AG10803 (cell line): ENCODE results near the gene TRIM41.

Experiments
- DNase-seq: peaks from one replicate; pipeline ENCODE4 v3.0.0; 2010; ENCODE audit warnings: low read depth
- H3K4me3 ChIP-seq: 2 replicates; pipeline ENCODE4 v1.5.1; 2011; ENCODE audit warnings: mild to moderate bottlenecking, low read length, control low read depth
- CTCF ChIP-seq: conservative IDR thresholded peaks from 2 replicates; pipeline ENCODE4 v1.5.1; 2011; ENCODE audit warnings: mild to moderate bottlenecking, low read length, control low read depth, inconsistent platforms

Gene TRIM41

GRCh38 chr5:181184845-181185216, 38.2 kb upstream of the TRIM41 start:
- no peak for TF ChIP-seq CTCF
- H3K4me3 ChIP-seq = peak overlapping the region; percentile 39
- no peak for DNase-seq

GRCh38 chr5:181185560-181185959, 37.5 kb upstream of the TRIM41 start:
- no peak for TF ChIP-seq CTCF
- no peak for DNase-seq
- no peak overlapping the region for H3K4me3 ChIP-seq

- TF ChIP-seq CTCF = no peak
- DNase-seq = no peak
- H3K4me3 ChIP-seq = no peak overlapping the region
Measured at GRCh38 chr5:181186022-181186421, 37.1 kb upstream of the TRIM41 start.

GRCh38 chr5:181186986-181187499, 36.0 kb upstream of the TRIM41 start:
- DNase-seq = no peak
- TF ChIP-seq CTCF = no peak
- H3K4me3 ChIP-seq = peak overlapping the region; percentile 36

- TF ChIP-seq CTCF = peak; percentile 46
- H3K4me3 ChIP-seq = peak overlapping the region; percentile 51
- DNase-seq = peak; percentile 86
Measured at GRCh38 chr5:181187500-181188213, 35.4 kb upstream of the TRIM41 start.

GRCh38 chr5:181188700-181189362, 34.2 kb upstream of the TRIM41 start:
- peak; percentile 66 for DNase-seq
- TF ChIP-seq CTCF = peak; percentile 22
- H3K4me3 ChIP-seq = peak overlapping the region; percentile 87

- H3K4me3 ChIP-seq = peak overlapping the region; percentile 87
- DNase-seq = peak; percentile 28
- TF ChIP-seq CTCF = no peak
Measured at GRCh38 chr5:181189363-181189961, 33.6 kb upstream of the TRIM41 start.
